Measurements from ENCODE around the gene ZDHHC4.

DNA sequence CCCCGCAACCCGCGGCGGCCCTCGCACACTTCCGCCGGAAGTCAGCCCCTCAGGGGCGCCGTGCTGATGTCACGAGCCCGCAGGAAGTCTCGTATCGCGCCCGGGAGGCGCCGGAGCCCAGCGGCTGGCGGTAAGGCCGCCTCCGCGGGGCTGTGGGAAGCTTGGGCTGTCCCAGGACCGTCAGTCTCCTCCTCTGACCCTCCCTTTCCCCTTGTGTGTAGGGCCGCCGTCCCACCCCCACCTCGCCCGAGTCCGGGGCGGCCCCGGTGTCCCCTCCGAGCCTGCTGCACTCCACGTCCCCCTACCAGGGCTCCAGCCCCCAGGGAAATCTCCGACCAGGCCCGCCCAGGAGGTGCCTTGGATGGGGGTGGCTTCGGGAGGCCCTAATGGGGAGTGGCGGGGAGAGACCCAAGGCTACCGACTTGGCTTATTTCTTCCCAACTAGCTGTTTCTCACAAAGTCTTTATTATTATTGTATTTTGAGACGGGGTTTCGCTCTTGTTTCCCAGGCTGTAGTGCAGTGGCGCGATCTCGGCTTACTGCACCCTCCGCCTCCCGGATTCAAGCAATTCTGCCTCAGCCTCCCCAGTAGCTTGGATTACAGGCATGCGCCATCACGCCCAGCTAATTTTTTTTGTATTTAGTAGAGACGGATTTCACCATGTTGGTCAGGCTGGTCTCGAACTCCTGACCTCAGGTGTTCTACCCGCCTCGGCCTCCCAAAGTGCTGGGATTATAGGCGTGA is at the start of gene ZDHHC4:
- no peak for TF ChIP-seq EZH2 (IDR thresholded peaks at IDR 0.05)
- TF ChIP-seq POLR2AphosphoS5 (IDR thresholded peaks at IDR 0.05; ENCODE audit: borderline replicate concordance, low read depth, low read length): peak; percentile 93

Measured in SK-N-MC (cell line).